ENCODE measurements around the gene RNF151. TPM values are rescaled to one million over a fixed set of nuclear protein-coding genes. Genes with fewer than 3 reads are reported as not detected.

The RNF151 gene
- total and polyA plus RNA-seq, 2 of the 13 experiments (the other 11 are each of a cell fraction or from before 2014, with no cell fraction given), result not detected

DNA sequence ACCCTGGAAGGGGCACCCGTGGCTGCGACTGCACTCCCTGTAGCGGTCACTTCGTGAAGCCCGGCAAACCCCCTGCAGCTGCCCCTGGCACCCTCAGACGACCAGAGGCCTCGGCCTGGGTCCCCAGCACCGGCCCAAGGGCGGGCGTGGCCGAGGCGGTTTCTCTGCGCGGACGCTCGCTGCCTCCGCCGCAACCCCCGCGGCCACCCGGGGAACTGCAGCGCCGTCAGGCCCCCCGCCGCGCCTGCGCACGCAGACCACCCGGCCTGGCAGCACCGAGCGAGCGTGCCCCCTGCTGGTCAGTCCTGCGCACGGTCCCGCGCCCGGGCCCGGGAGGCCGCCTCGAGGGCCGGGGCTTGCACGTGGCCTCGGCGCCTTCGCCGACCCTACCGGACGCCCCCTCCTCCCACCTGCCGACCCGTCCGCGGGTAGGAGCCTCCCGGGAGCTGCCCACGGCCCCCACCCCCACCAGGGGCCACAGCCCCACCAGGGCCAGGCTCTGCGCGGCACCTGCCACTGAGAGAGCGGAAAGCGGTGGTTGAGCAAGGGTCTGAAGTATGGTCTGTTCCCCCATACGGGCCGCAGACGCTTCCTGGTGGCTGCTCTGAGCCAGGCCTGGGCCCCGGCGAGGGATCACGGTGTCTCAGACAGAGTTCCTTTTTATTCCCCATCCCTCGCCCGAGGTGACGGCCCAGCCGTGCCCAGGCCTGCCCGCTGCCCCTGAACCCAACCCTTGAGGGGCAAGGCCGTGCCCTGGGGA is 36.9 kb upstream of the RNF151 start (continued):
- TF ChIP-seq, protein P1, sequence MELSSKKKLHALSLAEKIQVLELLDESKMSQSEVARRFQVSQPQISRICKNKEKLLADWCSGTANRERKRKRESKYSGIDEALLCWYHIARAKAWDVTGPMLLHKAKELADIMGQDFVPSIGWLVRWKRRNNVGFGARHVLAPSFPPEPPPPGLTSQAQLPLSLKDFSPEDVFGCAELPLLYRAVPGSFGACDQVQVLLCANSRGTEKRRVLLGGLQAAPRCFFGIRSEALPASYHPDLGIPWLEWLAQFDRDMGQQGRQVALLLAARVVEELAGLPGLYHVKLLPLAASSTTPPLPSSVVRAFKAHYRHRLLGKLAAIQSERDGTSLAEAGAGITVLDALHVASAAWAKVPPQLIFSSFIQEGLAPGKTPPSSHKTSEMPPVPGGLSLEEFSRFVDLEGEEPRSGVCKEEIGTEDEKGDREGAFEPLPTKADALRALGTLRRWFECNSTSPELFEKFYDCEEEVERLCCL (CRISPR knock-in tag; IDR thresholded peaks at IDR 0.05; ENCODE audit: borderline replicate concordance), result no peak
- TF ChIP-seq JDP2 (CRISPR knock-in tag; IDR thresholded peaks at IDR 0.05; ENCODE audit: borderline replicate concordance) (no peak), ZSCAN22 (CRISPR knock-in tag; IDR thresholded peaks at IDR 0.05) (peak; percentile 79; the same call in 1 of the 2 replicates), ZNF235 (CRISPR knock-in tag; IDR thresholded peaks at IDR 0.05; ENCODE audit: borderline replicate concordance) (no peak), ZNF138 (CRISPR knock-in tag; IDR thresholded peaks at IDR 0.05; ENCODE audit: low read depth) (0 out of 2 replicates have a peak, but pooled peaks have one; percentile 89), ARNT (IDR thresholded peaks at IDR 0.05) (no peak), MEF2D (CRISPR knock-in tag; IDR thresholded peaks at IDR 0.05) (no peak), ZNF205 (CRISPR knock-in tag; IDR thresholded peaks at IDR 0.05) (no peak; the same call in 1 of the 2 replicates), HMG20B (CRISPR knock-in tag; conservative IDR thresholded peaks at IDR 0.05) (no peak), ZNF446 (CRISPR knock-in tag; IDR thresholded peaks at IDR 0.05) (no peak; the same call in 1 of the 2 replicates), BRD4 (CRISPR knock-in tag; IDR thresholded peaks at IDR 0.05) (peak; percentile 85; the same call in 1 of the 2 replicates), AHR (CRISPR knock-in tag; IDR thresholded peaks at IDR 0.05) (peak; percentile 84; the same call in 1 of the 2 replicates), ZNF839 (CRISPR knock-in tag; IDR thresholded peaks at IDR 0.05; ENCODE audit: borderline replicate concordance) (no peak), CBFB (CRISPR knock-in tag; IDR thresholded peaks at IDR 0.05) (peak; percentile 69; the same call in 1 of the 2 replicates), EEA1 (CRISPR knock-in tag; IDR thresholded peaks at IDR 0.05; ENCODE audit: borderline replicate concordance) (peak; percentile 79; the same call in 1 of the 2 replicates), ZNF709 (CRISPR knock-in tag; IDR thresholded peaks at IDR 0.05) (peak; percentile 59; the same call in 1 of the 2 replicates), RAD21 (CRISPR knock-in tag; IDR thresholded peaks at IDR 0.05) (peak; percentile 99), ZNF878 (CRISPR knock-in tag; IDR thresholded peaks at IDR 0.05) (no peak), HOXA9 (CRISPR knock-in tag; IDR thresholded peaks at IDR 0.05; ENCODE audit: borderline replicate concordance) (peak; percentile 80; the same call in 1 of the 2 replicates), MIER3 (CRISPR knock-in tag; IDR thresholded peaks at IDR 0.05; ENCODE audit: borderline replicate concordance) (no peak), MZF1 (CRISPR knock-in tag; IDR thresholded peaks at IDR 0.05; ENCODE audit: borderline replicate concordance) (no peak), ZNF598 (CRISPR knock-in tag; IDR thresholded peaks at IDR 0.05; ENCODE audit: borderline replicate concordance) (no peak), CAMTA2 (CRISPR knock-in tag; IDR thresholded peaks at IDR 0.05; ENCODE audit: borderline replicate concordance) (no peak)
- TF ChIP-seq, protein P2, sequence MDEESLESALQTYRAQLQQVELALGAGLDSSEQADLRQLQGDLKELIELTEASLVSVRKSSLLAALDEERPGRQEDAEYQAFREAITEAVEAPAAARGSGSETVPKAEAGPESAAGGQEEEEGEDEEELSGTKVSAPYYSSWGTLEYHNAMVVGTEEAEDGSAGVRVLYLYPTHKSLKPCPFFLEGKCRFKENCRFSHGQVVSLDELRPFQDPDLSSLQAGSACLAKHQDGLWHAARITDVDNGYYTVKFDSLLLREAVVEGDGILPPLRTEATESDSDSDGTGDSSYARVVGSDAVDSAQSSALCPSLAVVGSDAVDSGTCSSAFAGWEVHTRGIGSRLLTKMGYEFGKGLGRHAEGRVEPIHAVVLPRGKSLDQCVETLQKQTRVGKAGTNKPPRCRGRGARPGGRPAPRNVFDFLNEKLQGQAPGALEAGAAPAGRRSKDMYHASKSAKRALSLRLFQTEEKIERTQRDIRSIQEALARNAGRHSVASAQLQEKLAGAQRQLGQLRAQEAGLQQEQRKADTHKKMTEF (CRISPR knock-in tag; IDR thresholded peaks at IDR 0.05), result peak; percentile 64
- TF ChIP-seq, protein P3, sequence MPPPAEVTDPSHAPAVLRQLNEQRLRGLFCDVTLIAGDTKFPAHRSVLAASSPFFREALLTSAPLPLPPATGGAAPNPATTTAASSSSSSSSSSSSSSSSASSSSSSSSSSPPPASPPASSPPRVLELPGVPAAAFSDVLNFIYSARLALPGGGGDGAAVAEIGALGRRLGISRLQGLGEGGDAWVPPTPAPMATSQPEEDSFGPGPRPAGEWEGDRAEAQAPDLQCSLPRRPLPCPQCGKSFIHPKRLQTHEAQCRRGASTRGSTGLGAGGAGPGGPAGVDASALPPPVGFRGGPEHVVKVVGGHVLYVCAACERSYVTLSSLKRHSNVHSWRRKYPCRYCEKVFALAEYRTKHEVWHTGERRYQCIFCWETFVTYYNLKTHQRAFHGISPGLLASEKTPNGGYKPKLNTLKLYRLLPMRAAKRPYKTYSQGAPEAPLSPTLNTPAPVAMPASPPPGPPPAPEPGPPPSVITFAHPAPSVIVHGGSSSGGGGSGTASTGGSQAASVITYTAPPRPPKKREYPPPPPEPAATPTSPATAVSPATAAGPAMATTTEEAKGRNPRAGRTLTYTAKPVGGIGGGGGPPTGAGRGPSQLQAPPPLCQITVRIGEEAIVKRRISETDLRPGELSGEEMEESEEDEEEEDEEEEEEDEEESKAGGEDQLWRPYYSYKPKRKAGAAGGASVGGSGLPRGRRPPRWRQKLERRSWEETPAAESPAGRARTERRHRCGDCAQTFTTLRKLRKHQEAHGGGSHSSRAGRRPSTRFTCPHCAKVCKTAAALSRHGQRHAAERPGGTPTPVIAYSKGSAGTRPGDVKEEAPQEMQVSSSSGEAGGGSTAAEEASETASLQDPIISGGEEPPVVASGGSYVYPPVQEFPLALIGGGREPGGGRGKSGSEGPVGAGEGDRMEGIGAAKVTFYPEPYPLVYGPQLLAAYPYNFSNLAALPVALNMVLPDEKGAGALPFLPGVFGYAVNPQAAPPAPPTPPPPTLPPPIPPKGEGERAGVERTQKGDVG (CRISPR knock-in tag; IDR thresholded peaks at IDR 0.05; ENCODE audit: borderline replicate concordance), result peak; percentile 37; the same call in 1 of the 2 replicates

All from HepG2 (cell line).